ENCODE data around the gene APOBEC3B. TPM values are rescaled to one million over a fixed set of nuclear protein-coding genes. Genes with fewer than 3 reads are reported as not detected.
"Not testable (repeated sequence)": the region's sequence is repeated elsewhere in the genome, so short reads cannot be mapped to it uniquely, and the experiment has no call there.

The APOBEC3B gene
- total RNA-seq, 2 experiments from 2014 or later = 12.1 to 13.3 TPM

- CTCF ChIA-PET = interaction anchor here (1.0 to 6.1 kb wide), 3 partner anchors 10 to 334 kb away, joined by 4 to 35 read pairs (median 24); partner anchors contain the start of gene CBX6
- Mint-ChIP-seq H3K4me3 (no peak overlapping the region), H3K36me3 (ENCODE audit: low read depth) (peaks cover 16% of the 10 kb centered on the region)
Observed at GRCh38 chr22:38984224-38984623, 2.1 kb downstream of the APOBEC3B start.

DNA sequence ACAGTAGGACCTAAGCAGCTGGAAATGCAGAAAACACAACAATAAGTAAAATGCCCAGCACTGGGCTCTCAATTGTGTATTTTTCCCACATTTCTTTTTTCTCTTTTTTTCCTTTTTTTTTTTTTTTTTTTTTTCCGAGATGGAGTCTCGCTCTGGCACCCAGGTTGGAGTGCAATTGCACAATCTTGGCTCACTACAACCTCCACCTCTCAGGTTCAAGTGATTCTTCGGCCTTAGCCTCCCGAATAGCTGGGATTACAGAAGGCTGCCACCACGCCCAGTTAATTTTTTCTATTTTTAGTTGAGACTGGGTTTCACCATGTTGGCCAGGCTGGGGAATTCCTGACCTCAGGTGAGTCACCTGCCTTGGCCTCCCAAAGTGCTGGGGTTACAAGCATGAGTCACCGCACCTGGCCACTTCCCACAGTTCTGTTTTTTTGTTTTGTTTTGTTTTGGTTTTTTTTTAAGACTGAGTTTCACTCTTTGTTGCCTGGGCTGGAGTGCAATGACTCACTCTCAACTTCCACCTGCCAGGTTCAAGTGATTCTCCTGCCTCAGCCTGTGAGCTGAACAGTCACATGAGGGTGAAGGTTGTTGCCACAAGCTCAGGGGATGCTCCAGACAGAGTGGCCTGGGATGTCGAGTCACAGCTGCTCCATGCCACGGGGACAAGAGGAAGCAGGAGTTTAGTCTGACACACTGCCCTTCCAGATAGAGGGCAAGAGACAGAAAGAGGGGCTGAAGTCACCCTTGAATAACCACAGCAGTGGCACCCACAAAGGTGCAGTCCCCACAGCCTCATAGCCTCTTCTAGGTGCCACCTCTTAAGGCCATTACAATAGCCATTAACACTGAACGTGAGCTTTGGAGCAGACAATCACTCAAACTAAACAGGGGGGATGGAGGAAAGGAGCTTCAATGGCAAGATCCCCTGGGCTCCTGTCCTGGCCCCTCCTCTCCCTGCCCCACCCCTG, 2.9 kb downstream of the APOBEC3B start:
- H3K27me3 Mint-ChIP-seq (ENCODE audit: low read depth); H3K9me3 Mint-ChIP-seq (ENCODE audit: insufficient read depth): not testable (repeated sequence)
- peak; percentile 83 for ATAC-seq
- Mint-ChIP-seq H3K36me3 (ENCODE audit: low read depth) (peaks cover 16% of the 10 kb centered on the region), H3K27ac (peak overlapping the region; percentile 78), H3K4me3 (peak overlapping the region; percentile 13), H3K4me1 (ENCODE audit: low read depth) (peaks cover 75% of the 10 kb centered on the region)
- POLR2A ChIA-PET = interaction anchor here (0.6 kb wide), 1 partner anchor 13 kb away, joined by 4 read pairs; no protein-coding TSS in a partner anchor
- CTCF ChIA-PET = interaction anchor here (0.9 to 6.1 kb wide), 5 partner anchors 11 to 333 kb away, joined by 4 to 35 read pairs (median 6); partner anchors contain the start of gene CBX6
- DNase-seq = peak; percentile 83

More at GRCh38 chr22:38984224-38984623, 2.1 kb downstream of the APOBEC3B start:
- peak overlapping the region; percentile 4 for H3K27ac Mint-ChIP-seq
- peaks cover under 1% of the 10 kb centered on the region for H3K27me3 Mint-ChIP-seq (ENCODE audit: low read depth)
- POLR2A ChIA-PET = no interaction called here
- ATAC-seq (no peak), DNase-seq (no peak)
- no peaks in the 10 kb centered on the region for H3K9me3 Mint-ChIP-seq (ENCODE audit: insufficient read depth)
- H3K4me1 Mint-ChIP-seq (ENCODE audit: low read depth) = peaks cover 66% of the 10 kb centered on the region

DNA sequence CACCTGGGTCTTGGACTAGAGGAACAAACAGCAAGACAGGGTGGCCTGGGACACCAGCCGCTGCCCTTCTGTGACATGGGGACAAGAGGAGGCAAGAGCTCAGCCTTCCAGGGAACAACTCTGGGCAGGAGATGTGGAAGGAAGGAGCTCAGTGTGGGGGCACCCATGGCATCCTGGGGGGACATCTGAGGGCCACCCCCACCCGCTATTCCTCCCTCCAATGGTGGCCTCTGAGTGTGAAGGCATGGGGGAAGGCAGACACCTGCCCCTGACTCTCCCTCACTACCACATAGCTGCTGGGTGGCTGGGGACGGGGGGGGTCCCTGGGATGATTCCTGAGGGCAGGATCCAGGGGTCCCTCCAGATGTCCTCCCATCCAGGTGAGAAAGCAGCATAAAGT, 4.5 kb downstream of the APOBEC3B start:
- Mint-ChIP-seq H3K4me1 (ENCODE audit: low read depth) (peaks cover 71% of the 10 kb centered on the region), H3K27ac (no peak overlapping the region), H3K4me3 (no peak overlapping the region), H3K36me3 (ENCODE audit: low read depth) (peaks cover 16% of the 10 kb centered on the region), H3K27me3 (ENCODE audit: low read depth) (no peaks in the 10 kb centered on the region), H3K9me3 (ENCODE audit: insufficient read depth) (no peaks in the 10 kb centered on the region)
- no peak for DNase-seq
- POLR2A ChIA-PET = no interaction called here
- no peak for ATAC-seq
- CTCF ChIA-PET = interaction anchor here (1.1 kb wide), 1 partner anchor 17 kb away, joined by 4 read pairs; no protein-coding TSS in a partner anchor

DNA sequence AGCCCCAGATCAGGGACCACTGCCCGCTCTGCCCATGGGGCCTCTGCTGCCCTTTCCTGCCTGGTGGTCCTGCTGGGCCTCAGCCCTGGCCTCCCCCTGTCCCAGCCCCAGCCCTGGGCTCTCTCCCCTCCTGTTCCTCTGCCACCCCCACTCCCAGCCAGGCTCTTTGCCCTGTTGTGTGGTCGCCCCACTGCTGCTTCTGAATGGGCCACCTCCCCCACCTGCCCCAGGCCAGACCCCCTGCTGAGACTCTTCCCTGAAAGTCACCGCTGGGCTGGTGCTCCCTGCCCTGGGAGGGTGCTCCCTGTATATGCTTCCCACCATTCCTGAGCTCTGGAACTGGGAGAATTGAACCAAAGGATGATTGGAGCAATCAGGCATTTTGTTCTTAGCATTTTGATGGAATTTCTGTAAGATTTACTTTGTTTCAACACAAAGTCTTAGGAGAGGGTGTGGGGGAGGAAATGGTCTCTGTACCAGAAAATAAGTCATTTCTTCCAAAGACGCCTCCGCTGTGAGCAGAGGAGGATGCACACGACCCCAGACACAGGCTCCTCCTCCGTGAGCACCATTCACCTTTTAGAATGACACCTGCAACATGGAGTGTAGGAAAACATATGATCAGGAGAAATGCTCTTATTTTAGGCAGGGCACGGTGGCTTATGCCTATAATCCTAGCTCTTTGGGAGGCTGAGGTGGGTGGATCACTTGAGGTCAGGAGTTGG, 5.2 kb downstream of the APOBEC3B start:
- CTCF ChIA-PET = interaction anchor here (1.1 kb wide), 2 partner anchors 16 to 118 kb away, joined by 3 to 4 read pairs; no protein-coding TSS in a partner anchor
- Mint-ChIP-seq H3K27ac (peak overlapping the region; percentile 6), H3K4me1 (ENCODE audit: low read depth) (peaks cover 64% of the 10 kb centered on the region), H3K36me3 (ENCODE audit: low read depth) (peaks cover 16% of the 10 kb centered on the region), H3K27me3 (ENCODE audit: low read depth) (no peaks in the 10 kb centered on the region), H3K4me3 (no peak overlapping the region), H3K9me3 (ENCODE audit: insufficient read depth) (no peaks in the 10 kb centered on the region)
- ATAC-seq (no peak), DNase-seq (no peak)
- POLR2A ChIA-PET = no interaction called here

DNA sequence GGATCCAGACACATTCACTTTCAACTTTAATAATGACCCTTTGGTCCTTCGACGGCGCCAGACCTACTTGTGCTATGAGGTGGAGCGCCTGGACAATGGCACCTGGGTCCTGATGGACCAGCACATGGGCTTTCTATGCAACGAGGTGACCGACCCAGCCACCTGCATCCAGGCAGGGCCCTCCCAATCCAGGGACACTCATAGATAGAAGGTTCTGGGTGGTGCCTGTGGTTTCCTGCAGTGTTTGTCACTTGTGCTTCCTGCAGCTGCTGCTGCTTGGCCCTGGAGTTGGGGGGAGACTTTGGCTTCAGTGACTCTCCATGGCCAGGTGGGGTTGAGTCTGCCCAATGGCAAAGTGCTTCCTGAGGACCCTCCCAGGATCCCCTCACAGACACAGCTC, 7.3 kb downstream of the APOBEC3B start:
- ATAC-seq (no peak), DNase-seq (peak; percentile 48)
- no peaks in the 10 kb centered on the region for H3K9me3 Mint-ChIP-seq (ENCODE audit: insufficient read depth)
- H3K27ac Mint-ChIP-seq = peak overlapping the region; percentile 78
- ChIA-PET CTCF (no interaction called here), POLR2A (no interaction called here)
- peaks cover 5% of the 10 kb centered on the region for H3K36me3 Mint-ChIP-seq (ENCODE audit: low read depth)
- H3K27me3 Mint-ChIP-seq (ENCODE audit: low read depth) = peaks cover 8% of the 10 kb centered on the region
- H3K4me1 Mint-ChIP-seq (ENCODE audit: low read depth) = peaks cover 54% of the 10 kb centered on the region
- H3K4me3 Mint-ChIP-seq = no peak overlapping the region

DNA sequence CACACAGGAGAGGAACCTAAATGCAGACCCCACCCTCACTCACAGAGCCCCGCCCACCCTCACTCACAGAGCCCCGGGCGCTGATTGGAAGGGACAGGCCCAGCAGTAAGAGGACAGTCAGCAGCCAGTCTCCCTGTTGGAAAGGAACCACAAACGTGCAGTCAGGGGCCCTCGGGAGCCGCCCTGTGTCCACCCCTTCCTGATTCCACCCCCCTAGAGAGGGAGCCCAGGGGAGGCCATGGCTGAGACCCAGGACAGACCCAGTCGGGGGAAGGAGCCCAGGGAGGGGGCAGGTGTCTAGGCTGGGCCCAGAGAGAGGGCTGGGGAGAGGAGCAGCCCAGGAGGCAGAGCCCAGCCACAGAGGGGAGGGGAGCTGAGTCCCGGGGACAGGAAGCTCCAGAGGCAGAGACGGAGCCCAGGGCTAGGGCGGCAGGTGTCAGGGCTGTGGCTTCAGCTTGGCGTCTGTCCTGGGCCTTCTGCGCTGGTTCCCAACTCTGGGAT, 10.8 kb downstream of the APOBEC3B start:
- H3K36me3 Mint-ChIP-seq (ENCODE audit: low read depth); DNase-seq; H3K27ac Mint-ChIP-seq; POLR2A ChIA-PET; H3K4me3 Mint-ChIP-seq; H3K9me3 Mint-ChIP-seq (ENCODE audit: insufficient read depth): not testable (repeated sequence)
- CTCF ChIA-PET = interaction anchor here (1.9 kb wide), 2 partner anchors 10 to 123 kb away, joined by 4 to 9 read pairs; no protein-coding TSS in a partner anchor
- ATAC-seq = peak; percentile 52
- Mint-ChIP-seq H3K4me1 (ENCODE audit: low read depth) (peaks cover 27% of the 10 kb centered on the region), H3K27me3 (ENCODE audit: low read depth) (peaks cover 24% of the 10 kb centered on the region)

GRCh38 chr22:38996105-38996504, 14.0 kb downstream of the APOBEC3B start:
- ChIA-PET POLR2A (no interaction called here), CTCF (interaction anchor here (0.9 to 1.1 kb wide), 2 partner anchors 22 to 122 kb away, joined by 3 read pairs; no protein-coding TSS in a partner anchor)
- peaks cover 5% of the 10 kb centered on the region for H3K9me3 Mint-ChIP-seq (ENCODE audit: insufficient read depth)
- H3K27ac Mint-ChIP-seq = no peak overlapping the region
- no peak overlapping the region for H3K4me3 Mint-ChIP-seq
- peaks cover 5% of the 10 kb centered on the region for H3K4me1 Mint-ChIP-seq (ENCODE audit: low read depth)
- peaks cover 34% of the 10 kb centered on the region for H3K27me3 Mint-ChIP-seq (ENCODE audit: low read depth)
- peaks cover 4% of the 10 kb centered on the region for H3K36me3 Mint-ChIP-seq (ENCODE audit: low read depth)
- ATAC-seq (no peak), DNase-seq (no peak)

- Mint-ChIP-seq H3K4me3 (no peak overlapping the region), H3K36me3 (ENCODE audit: low read depth) (peaks cover 4% of the 10 kb centered on the region), H3K4me1 (ENCODE audit: low read depth) (peaks cover 6% of the 10 kb centered on the region), H3K9me3 (ENCODE audit: insufficient read depth) (peaks cover 5% of the 10 kb centered on the region), H3K27ac (no peak overlapping the region), H3K27me3 (ENCODE audit: low read depth) (peaks cover 34% of the 10 kb centered on the region)
- no peak for ATAC-seq
- CTCF ChIA-PET = interaction anchor here (0.6 to 1.2 kb wide), 2 partner anchors 24 to 128 kb away, joined by 4 read pairs; no protein-coding TSS in a partner anchor
- POLR2A ChIA-PET = interaction anchor here (1.0 kb wide), 1 partner anchor 12 kb away, joined by 4 read pairs; no protein-coding TSS in a partner anchor
- DNase-seq = no peak
Observed at GRCh38 chr22:38997518-38997917, 15.4 kb downstream of the APOBEC3B start.

DNA sequence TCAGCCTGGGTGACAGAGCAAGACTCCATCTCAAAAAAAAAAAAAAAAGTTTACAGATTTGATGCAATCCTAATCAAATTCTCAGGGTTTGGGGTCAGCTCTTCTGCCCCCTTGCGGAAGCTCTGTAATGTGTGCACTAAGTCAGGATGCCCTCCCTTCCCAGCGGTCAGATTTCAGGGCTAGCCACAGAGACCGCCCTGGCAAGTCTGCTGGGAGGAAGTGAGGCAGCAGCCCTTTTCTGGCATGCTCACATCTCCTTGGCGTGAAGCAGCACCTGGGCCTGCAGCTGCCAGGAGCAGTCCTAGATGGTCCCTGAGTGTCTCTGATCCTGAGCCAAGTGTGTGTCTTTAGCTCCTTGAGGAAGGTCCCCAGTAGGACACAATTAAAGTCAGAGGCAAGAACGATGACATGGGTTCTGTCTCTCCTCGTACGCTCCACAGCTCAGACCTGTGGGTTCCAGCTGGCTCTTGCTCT, 21.1 kb downstream of the APOBEC3B start:
- Mint-ChIP-seq H3K27me3 (ENCODE audit: low read depth) (peaks cover 15% of the 10 kb centered on the region), H3K36me3 (ENCODE audit: low read depth) (peaks cover under 1% of the 10 kb centered on the region), H3K4me1 (ENCODE audit: low read depth) (peaks cover 13% of the 10 kb centered on the region), H3K4me3 (no peak overlapping the region), H3K27ac (peak overlapping the region; percentile 63), H3K9me3 (ENCODE audit: insufficient read depth) (peaks cover 3% of the 10 kb centered on the region)
- POLR2A ChIA-PET = interaction anchor here (0.7 to 1.7 kb wide), 5 partner anchors 10 to 316 kb away, joined by 3 to 6 read pairs (median 3); partner anchors contain the start of gene RPL3
- CTCF ChIA-PET = interaction anchor here (0.7 to 5.4 kb wide), 42 partner anchors 9 to 322 kb away, joined by 3 to 163 read pairs (median 4); partner anchors contain the start of genes APOBEC3B, APOBEC3C, APOBEC3D and CBX6
- peak; percentile 91 for DNase-seq
- peak; percentile 93 for ATAC-seq

DNA sequence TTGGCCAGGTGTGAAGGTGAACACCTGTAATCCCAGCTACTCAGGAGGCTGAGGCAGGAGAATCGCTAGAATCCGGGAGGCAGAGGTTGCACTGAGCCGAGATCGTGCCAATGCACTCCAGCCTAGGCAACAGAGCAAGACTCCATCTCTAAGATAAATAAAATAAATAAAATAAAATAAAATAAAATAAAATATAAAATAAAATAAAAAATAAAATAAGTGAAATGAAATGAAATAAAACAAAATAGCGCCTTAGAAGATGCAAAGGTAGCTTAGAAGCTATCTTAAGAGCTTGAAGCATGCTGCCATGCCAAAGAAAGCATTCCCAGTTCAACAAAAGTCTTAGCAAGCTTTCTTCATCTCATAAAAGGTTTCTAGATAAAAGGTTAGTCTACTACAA, 25.0 kb downstream of the APOBEC3B start:
- DNase-seq = no peak
- no peak overlapping the region for H3K27ac Mint-ChIP-seq
- H3K27me3 Mint-ChIP-seq (ENCODE audit: low read depth) = peaks cover 8% of the 10 kb centered on the region
- H3K9me3 Mint-ChIP-seq (ENCODE audit: insufficient read depth) = peaks cover 2% of the 10 kb centered on the region
- ChIA-PET CTCF (interaction anchor here (0.7 to 1.9 kb wide), 8 partner anchors 34 to 304 kb away, joined by 3 to 19 read pairs (median 3); partner anchors contain the start of gene CBX6), POLR2A (interaction anchor here (0.6 kb wide), 1 partner anchor 308 kb away, joined by 3 read pairs; no protein-coding TSS in a partner anchor)
- peaks cover 13% of the 10 kb centered on the region for H3K4me1 Mint-ChIP-seq (ENCODE audit: low read depth)
- ATAC-seq = no peak
- no peaks in the 10 kb centered on the region for H3K36me3 Mint-ChIP-seq (ENCODE audit: low read depth)
- H3K4me3 Mint-ChIP-seq = no peak overlapping the region
